ENCODE data around the gene ENOSF1. TPM values are rescaled to one million over a fixed set of nuclear protein-coding genes. Genes with fewer than 3 reads are reported as not detected.
"Not testable (repeated sequence)": the region's sequence is repeated elsewhere in the genome, so short reads cannot be mapped to it uniquely, and the experiment has no call there.

The ENOSF1 gene
- total and polyA plus RNA-seq, 12 donors = 10.5 to 68.3 (median 23.3) TPM

GRCh38 chr18:685438-685837 is 27.0 kb downstream of the ENOSF1 start:
- peaks cover 0 to 4% (median 0%) of the 10 kb centered on the region in 9 donors for H3K4me1 ChIP-seq
- no peaks in the 10 kb centered on the region for H3K9me3 ChIP-seq
- peaks cover 0 to 62% (median 4%) of the 10 kb centered on the region in 9 donors for H3K36me3 ChIP-seq
- TF ChIP-seq CTCF (IDR thresholded peaks at IDR 0.05) = no peak
- intact Hi-C loops (cut with DNase I) = no loop called here
- DNase-seq (no peak), ATAC-seq (no peak)
- no peak overlapping the region for H3K4me3 ChIP-seq
- no peak overlapping the region for H3K27ac ChIP-seq
- no peaks in the 10 kb centered on the region for H3K27me3 ChIP-seq
- 94 to 98% methylated on average over 3 of the region's 3 CpGs for WGBS, 2 donors

- no peaks in the 10 kb centered on the region for H3K9me3 ChIP-seq
- H3K36me3 ChIP-seq = peaks cover 0 to 74% (median 4%) of the 10 kb centered on the region in 9 donors
- no peak overlapping the region for H3K27ac ChIP-seq
- TF ChIP-seq CTCF (IDR thresholded peaks at IDR 0.05) = no peak
- DNase-seq (no peak), ATAC-seq (no peak)
- H3K27me3 ChIP-seq = no peaks in the 10 kb centered on the region
- intact Hi-C loops (cut with DNase I) = no loop called here
- 85 to 86% methylated on average over 5 of the region's 5 CpGs for WGBS, 2 donors
- H3K4me1 ChIP-seq = peaks cover 0 to under 1% (median 0%) of the 10 kb centered on the region in 9 donors
- no peak overlapping the region for H3K4me3 ChIP-seq
Measured at GRCh38 chr18:683531-683930, 28.9 kb downstream of the ENOSF1 start.

- TF ChIP-seq CTCF (IDR thresholded peaks at IDR 0.05) = no peak
- Histone ChIP-seq H3K27me3 (no peaks in the 10 kb centered on the region), H3K9me3 (no peaks in the 10 kb centered on the region), H3K4me1 (no peaks in the 10 kb centered on the region), H3K4me3 (no peak overlapping the region), H3K36me3 (peaks cover 0 to 81% (median 4%) of the 10 kb centered on the region in 9 donors), H3K27ac (no peak overlapping the region)
- no peak for ATAC-seq
- no peak for DNase-seq
- intact Hi-C loops (cut with DNase I) = no loop called here
Measured at GRCh38 chr18:682833-683232, 29.6 kb downstream of the ENOSF1 start.

- intact Hi-C loops (cut with DNase I); DNase-seq; H3K4me1 ChIP-seq; H3K9me3 ChIP-seq; H3K27ac ChIP-seq; ATAC-seq; H3K27me3 ChIP-seq; H3K4me3 ChIP-seq: not testable (repeated sequence)
- H3K36me3 ChIP-seq = peaks cover 0 to 81% (median 4%) of the 10 kb centered on the region in 9 donors
- 95 to 98% methylated on average over 9 of the region's 9 CpGs for WGBS, 2 donors
Measured at GRCh38 chr18:682416-682815, 30.0 kb downstream of the ENOSF1 start.

GRCh38 chr18:681985-682384 is 30.4 kb downstream of the ENOSF1 start:
- no peak overlapping the region for H3K27ac ChIP-seq
- H3K36me3 ChIP-seq = peaks cover 0 to 83% (median 4%) of the 10 kb centered on the region in 9 donors
- ATAC-seq = no peak
- WGBS, 2 donors = 92 to 93% methylated on average over 5 of the region's 5 CpGs
- H3K4me1 ChIP-seq = no peaks in the 10 kb centered on the region
- no peak for DNase-seq
- intact Hi-C loops (cut with DNase I) = no loop called here
- no peaks in the 10 kb centered on the region for H3K27me3 ChIP-seq
- no peak overlapping the region for H3K4me3 ChIP-seq
- no peak for TF ChIP-seq CTCF (IDR thresholded peaks at IDR 0.05)
- no peaks in the 10 kb centered on the region for H3K9me3 ChIP-seq

Data from heart right ventricle (tissue), 16 donors.